Chondrocyte (in vitro differentiated cells): Measurements from ENCODE around the gene HMOX1. TPM values are rescaled to one million over a fixed set of nuclear protein-coding genes. Genes with fewer than 3 reads are reported as not detected.

Experiments used
- DNase-seq: peaks from one replicate; pipeline ENCODE4 v3.0.0; 2021; ENCODE audit warnings: mixed read lengths, low spot score
- H3K27ac Mint-ChIP-seq: one replicate; pipeline ENCODE4 v1.8.0; 2021; ENCODE audit warnings: mild to moderate bottlenecking, moderate library complexity, mixed read lengths; ENCODE audit not compliant: unreplicated experiment
- H3K27me3 Mint-ChIP-seq: 2 replicates; pipeline ENCODE4 v1.8.0; 2021; ENCODE audit warnings: low read depth, mixed read lengths
- H3K36me3 Mint-ChIP-seq: 2 replicates; pipeline ENCODE4 v1.8.0; 2021; ENCODE audit warnings: low read depth, mixed read lengths
- H3K4me1 Mint-ChIP-seq: 2 replicates; pipeline ENCODE4 v1.8.0; 2021; ENCODE audit warnings: low read depth, mild to moderate bottlenecking, mixed read lengths
- H3K4me3 Mint-ChIP-seq: one replicate; pipeline ENCODE4 v1.8.0; 2021; ENCODE audit warnings: mild to moderate bottlenecking, moderate library complexity, mixed read lengths; ENCODE audit not compliant: unreplicated experiment
- H3K9me3 Mint-ChIP-seq: 2 replicates; pipeline ENCODE4 v1.8.0; 2021; ENCODE audit warnings: low read depth, mixed read lengths
- CTCF ChIP-seq: fragments of 200-600 bp; sonication (generic); IDR thresholded peaks from 2 replicates; pipeline ENCODE4 v1.5.0; 2021; ENCODE audit warnings: antibody characterized with exemption, mild to moderate bottlenecking, moderate library complexity
- long read RNA-seq: library from polyadenylated mRNA; stranded (forward); transcript quantifications from one replicate; pipeline ENCODE4 v2.0.0, GENCODE V29; 2021
- total RNA-seq: library from RNA; stranded (reverse); gene quantifications from 3 replicates; pipeline ENCODE4 v1.2.1, GENCODE V29; 2021

Gene HMOX1
- 1.9 to 9.4 TPM (median 8.8 TPM) in 3 replicates for total RNA-seq
- long read RNA-seq, partial matches to known transcripts: 1 of 2 reads
- long read RNA-seq, other reads (novel, unspliced or antisense): 0 of 2 reads

- H3K27me3 Mint-ChIP-seq: no peaks in the 10 kb centered on the region
- peak; percentile 57 for TF ChIP-seq CTCF
- no peaks in the 10 kb centered on the region for H3K36me3 Mint-ChIP-seq
- peaks cover 41% of the 10 kb centered on the region for H3K4me1 Mint-ChIP-seq
- H3K9me3 Mint-ChIP-seq: no peaks in the 10 kb centered on the region
- H3K4me3 Mint-ChIP-seq: peak within 1 kb of the TSS; percentile 81
- DNase-seq: peak; percentile 97
- H3K27ac Mint-ChIP-seq: peak within 1 kb of the TSS; percentile 92
Observed at GRCh38 chr22:35380537-35381423, at the start of gene HMOX1. HMOX1 (plus strand) TSS chr22:35381096; CDS start chr22:35381174, 78 bp downstream.

- H3K4me1 Mint-ChIP-seq: no peaks in the 10 kb centered on the region
- peaks cover 27% of the 10 kb centered on the region for H3K36me3 Mint-ChIP-seq
- H3K27me3 Mint-ChIP-seq: no peaks in the 10 kb centered on the region
- TF ChIP-seq CTCF: no peak
- H3K4me3 Mint-ChIP-seq: no peak overlapping the region
- no peaks in the 10 kb centered on the region for H3K9me3 Mint-ChIP-seq
- H3K27ac Mint-ChIP-seq: no peak overlapping the region
- DNase-seq: no peak
Observed at GRCh38 chr22:35332278-35332677, 48.6 kb upstream of the HMOX1 start.

GRCh38 chr22:35333220-35333619 is 47.7 kb upstream of the HMOX1 start:
- no peaks in the 10 kb centered on the region for H3K9me3 Mint-ChIP-seq
- H3K27ac Mint-ChIP-seq: no peak overlapping the region
- peaks cover 28% of the 10 kb centered on the region for H3K36me3 Mint-ChIP-seq
- H3K4me3 Mint-ChIP-seq: no peak overlapping the region
- H3K4me1 Mint-ChIP-seq: no peaks in the 10 kb centered on the region
- H3K27me3 Mint-ChIP-seq: no peaks in the 10 kb centered on the region
- no peak for DNase-seq
- TF ChIP-seq CTCF: no peak

- H3K4me1 Mint-ChIP-seq: no peaks in the 10 kb centered on the region
- H3K27ac Mint-ChIP-seq: no peak overlapping the region
- H3K36me3 Mint-ChIP-seq: peaks cover 27% of the 10 kb centered on the region
- no peak for DNase-seq
- H3K4me3 Mint-ChIP-seq: no peak overlapping the region
- no peaks in the 10 kb centered on the region for H3K9me3 Mint-ChIP-seq
- H3K27me3 Mint-ChIP-seq: no peaks in the 10 kb centered on the region
- no peak for TF ChIP-seq CTCF
Observed at GRCh38 chr22:35334004-35334403, 46.9 kb upstream of the HMOX1 start.

GRCh38 chr22:35335468-35335867 is 45.4 kb upstream of the HMOX1 start:
- no peak for DNase-seq

More at GRCh38 chr22:35335468-35335867, 45.4 kb upstream of the HMOX1 start:
- Mint-ChIP-seq H3K4me3 (no peak overlapping the region), H3K27ac (no peak overlapping the region), H3K36me3 (peaks cover 30% of the 10 kb centered on the region), H3K9me3 (no peaks in the 10 kb centered on the region), H3K27me3 (no peaks in the 10 kb centered on the region), H3K4me1 (no peaks in the 10 kb centered on the region)
- no peak for TF ChIP-seq CTCF
